Stimulated activated memory B cell treated with anti-CD40 and anti-IgM and Interleukin-4, amounts not matched to agents 10 μg/mL and 1 μg/mL and 100 μg/mL, for 72 hours (primary cell): ENCODE measurements around the gene S1PR5.
A peak's percentile ranks its signal among the peaks of the same experiment; 100 is the strongest.
"Not testable (repeated sequence)": the region's sequence is repeated elsewhere in the genome, so short reads cannot be mapped to it uniquely, and the experiment has no call there.

Experiments
- ATAC-seq: fragments of 150-1000 bp; cut with Tn5 transposase; 2 replicates; pipeline ENCODE4 v1.10.0; 2021
- H3K27ac Mint-ChIP-seq: one replicate; pipeline ENCODE4 v1.8.0; 2022; ENCODE audit warnings: mild to moderate bottlenecking, mixed read lengths
- H3K27me3 Mint-ChIP-seq: one replicate; pipeline ENCODE4 v1.8.0; 2022; ENCODE audit warnings: mixed read lengths
- H3K36me3 Mint-ChIP-seq: one replicate; pipeline ENCODE4 v1.8.0; 2022; ENCODE audit warnings: mixed read lengths
- H3K4me1 Mint-ChIP-seq: one replicate; pipeline ENCODE4 v1.8.0; 2022; ENCODE audit warnings: mixed read lengths
- H3K4me3 Mint-ChIP-seq: one replicate; pipeline ENCODE4 v1.8.0; 2022; ENCODE audit warnings: mild to moderate bottlenecking, moderate library complexity, mixed read lengths
- H3K9me3 Mint-ChIP-seq: one replicate; pipeline ENCODE4 v1.8.0; 2022; ENCODE audit warnings: mixed read lengths

Gene S1PR5

GRCh38 chr19:10526887-10527286, 9.6 kb upstream of the S1PR5 start:
- ATAC-seq, H3K9me3 Mint-ChIP-seq, H3K27me3 Mint-ChIP-seq, H3K4me3 Mint-ChIP-seq, H3K36me3 Mint-ChIP-seq, H3K27ac Mint-ChIP-seq, H3K4me1 Mint-ChIP-seq: not testable (repeated sequence)

- Mint-ChIP-seq H3K27me3 (no peaks in the 10 kb centered on the region), H3K9me3 (peaks cover 3% of the 10 kb centered on the region), H3K27ac (no peak overlapping the region), H3K36me3 (no peaks in the 10 kb centered on the region), H3K4me1 (no peaks in the 10 kb centered on the region), H3K4me3 (no peak overlapping the region)
- no peak for ATAC-seq
These were observed 8.4 kb upstream of the S1PR5 start for GRCh38 chr19:10525636-10526035.

- H3K27me3 Mint-ChIP-seq = peaks cover 22% of the 10 kb centered on the region
- peaks cover 2% of the 10 kb centered on the region for H3K9me3 Mint-ChIP-seq
- H3K4me1 Mint-ChIP-seq = peaks cover 18% of the 10 kb centered on the region
- no peaks in the 10 kb centered on the region for H3K36me3 Mint-ChIP-seq
- H3K27ac Mint-ChIP-seq = no peak overlapping the region
- H3K4me3 Mint-ChIP-seq = no peak overlapping the region
- no peak for ATAC-seq
These were observed 5.9 kb upstream of the S1PR5 start for GRCh38 chr19:10523135-10523636.

- Mint-ChIP-seq H3K4me1 (peaks cover 27% of the 10 kb centered on the region), H3K27me3 (peaks cover 33% of the 10 kb centered on the region), H3K4me3 (no peak overlapping the region), H3K36me3 (no peaks in the 10 kb centered on the region), H3K9me3 (no peaks in the 10 kb centered on the region), H3K27ac (no peak overlapping the region)
- ATAC-seq = no peak
These were observed 4.4 kb upstream of the S1PR5 start for GRCh38 chr19:10521461-10522171.

- Mint-ChIP-seq H3K27ac (no peak overlapping the region), H3K9me3 (no peaks in the 10 kb centered on the region), H3K4me1 (peaks cover 29% of the 10 kb centered on the region), H3K4me3 (no peak overlapping the region), H3K27me3 (peaks cover 41% of the 10 kb centered on the region), H3K36me3 (no peaks in the 10 kb centered on the region)
- no peak for ATAC-seq
These were observed 3.5 kb upstream of the S1PR5 start for GRCh38 chr19:10520652-10521318.

- H3K27me3 Mint-ChIP-seq = peaks cover 54% of the 10 kb centered on the region
- no peak overlapping the region for H3K27ac Mint-ChIP-seq
These were observed 2.2 kb upstream of the S1PR5 start for GRCh38 chr19:10519421-10519820.

GRCh38 chr19:10518444-10519361, 1.5 kb upstream of the S1PR5 start:
- Mint-ChIP-seq H3K4me1 (peaks cover 35% of the 10 kb centered on the region), H3K9me3 (no peaks in the 10 kb centered on the region), H3K36me3 (no peaks in the 10 kb centered on the region), H3K27me3 (peaks cover 61% of the 10 kb centered on the region), H3K4me3 (no peak overlapping the region), H3K27ac (no peak overlapping the region)
- ATAC-seq = peak; percentile 31

More at GRCh38 chr19:10519421-10519820, 2.2 kb upstream of the S1PR5 start:
- Mint-ChIP-seq H3K4me1 (peaks cover 29% of the 10 kb centered on the region), H3K36me3 (no peaks in the 10 kb centered on the region), H3K4me3 (no peak overlapping the region), H3K9me3 (no peaks in the 10 kb centered on the region)
- ATAC-seq = no peak

- peaks cover 69% of the 10 kb centered on the region for H3K27me3 Mint-ChIP-seq
- H3K27ac Mint-ChIP-seq = no peak overlapping the region
- peaks cover 39% of the 10 kb centered on the region for H3K4me1 Mint-ChIP-seq
- no peaks in the 10 kb centered on the region for H3K36me3 Mint-ChIP-seq
- peak overlapping the region; percentile 16 for H3K4me3 Mint-ChIP-seq
- ATAC-seq = no peak
- H3K9me3 Mint-ChIP-seq = no peaks in the 10 kb centered on the region
These were observed 655 bp upstream of the S1PR5 start for GRCh38 chr19:10517760-10518443.

GRCh38 chr19:10516671-10517286, 468 bp downstream of the S1PR5 start:
- Mint-ChIP-seq H3K27me3 (peaks cover 75% of the 10 kb centered on the region), H3K9me3 (no peaks in the 10 kb centered on the region), H3K36me3 (no peaks in the 10 kb centered on the region), H3K4me3 (peak overlapping the region; percentile 19), H3K4me1 (peaks cover 44% of the 10 kb centered on the region), H3K27ac (no peak overlapping the region)
- ATAC-seq = no peak

GRCh38 chr19:10516064-10516385, 1.2 kb downstream of the S1PR5 start:
- H3K27me3 Mint-ChIP-seq = peaks cover 75% of the 10 kb centered on the region
- no peak overlapping the region for H3K27ac Mint-ChIP-seq
- no peaks in the 10 kb centered on the region for H3K9me3 Mint-ChIP-seq
- H3K4me3 Mint-ChIP-seq = no peak overlapping the region
- no peaks in the 10 kb centered on the region for H3K36me3 Mint-ChIP-seq
- peaks cover 44% of the 10 kb centered on the region for H3K4me1 Mint-ChIP-seq
- no peak for ATAC-seq

- H3K27ac Mint-ChIP-seq = no peak overlapping the region
- ATAC-seq = no peak
- H3K36me3 Mint-ChIP-seq = no peaks in the 10 kb centered on the region
- H3K4me3 Mint-ChIP-seq = no peak overlapping the region
- H3K9me3 Mint-ChIP-seq = no peaks in the 10 kb centered on the region
- peaks cover 67% of the 10 kb centered on the region for H3K27me3 Mint-ChIP-seq
- peaks cover 40% of the 10 kb centered on the region for H3K4me1 Mint-ChIP-seq
These were observed 2.8 kb downstream of the S1PR5 start for GRCh38 chr19:10514211-10515145.

- no peak overlapping the region for H3K4me3 Mint-ChIP-seq
- ATAC-seq = no peak
- H3K27me3 Mint-ChIP-seq = peaks cover 54% of the 10 kb centered on the region
- no peak overlapping the region for H3K27ac Mint-ChIP-seq
- H3K9me3 Mint-ChIP-seq = no peaks in the 10 kb centered on the region
- peaks cover 27% of the 10 kb centered on the region for H3K4me1 Mint-ChIP-seq
- no peaks in the 10 kb centered on the region for H3K36me3 Mint-ChIP-seq
These were observed 4.0 kb downstream of the S1PR5 start for GRCh38 chr19:10513223-10513622.

- Mint-ChIP-seq H3K36me3 (no peaks in the 10 kb centered on the region), H3K9me3 (no peaks in the 10 kb centered on the region), H3K27me3 (peaks cover 30% of the 10 kb centered on the region), H3K4me1 (peaks cover 19% of the 10 kb centered on the region), H3K27ac (no peak overlapping the region), H3K4me3 (no peak overlapping the region)
- peak; percentile 24 for ATAC-seq
These were observed 6.9 kb downstream of the S1PR5 start for GRCh38 chr19:10510301-10510802.
